ENCODE results near the gene FAM171A1.

Gene FAM171A1

GRCh38 chr10:15163253-15163828 lies 207.7 kb downstream of the FAM171A1 start:
- no peak for DNase-seq

All from EL (cell line).